Measurements from ENCODE around the gene FHL1. TPM values are rescaled to one million over a fixed set of nuclear protein-coding genes. Genes with fewer than 3 reads are reported as not detected.

FHL1 gene
- polyA plus RNA-seq, 1 of the 3 experiments (the other 2 are of a cell fraction): 57.8 TPM

DNA sequence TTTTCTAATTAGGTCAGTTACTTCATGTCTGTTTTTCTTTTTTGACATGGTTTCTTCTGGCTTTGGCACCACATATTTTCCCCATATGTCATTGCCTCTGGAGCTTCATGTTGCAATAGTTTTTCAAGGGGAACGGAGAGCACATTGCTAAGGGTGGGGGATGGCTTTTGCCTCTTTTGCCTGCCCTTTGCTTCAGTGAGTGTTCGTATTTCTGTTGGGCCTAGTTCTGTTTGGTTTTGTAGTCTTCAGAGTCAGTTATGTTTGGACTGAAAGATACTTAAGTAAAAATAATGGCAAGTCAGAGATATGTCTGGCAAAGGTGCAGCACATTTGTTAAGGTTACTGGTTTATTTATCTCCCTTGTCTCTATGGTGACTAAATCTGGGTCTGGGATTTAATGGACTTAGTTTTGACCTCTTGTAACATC lies 29.1 kb downstream of the FHL1 start:
- Histone ChIP-seq H3K9ac (peak overlapping the region; percentile 29; the same call in 1 of the 2 replicates), H3K36me3 (replicated peaks in 1 of 2; ENCODE audit: control insufficient read depth in 1 of 2, insufficient read depth in 2 of 2, low read length in 1 of 2) (peaks cover 0 to 2% of the 10 kb centered on the region in 2 experiments), H3K27me3 (ENCODE audit: insufficient read depth) (no peaks in the 10 kb centered on the region), H3K27ac (ENCODE audit: low read depth in 2 of 2, low read length in 1 of 2) (peak overlapping the region; percentile 47 to 89), H3K4me2 (peak overlapping the region; percentile 11; the same call in 1 of the 2 replicates), H3K79me2 (ENCODE audit: insufficient read depth) (no peaks in the 10 kb centered on the region), H3K9me2 (no peaks in the 10 kb centered on the region), H3K4me1 (ENCODE audit: control insufficient read depth in 1 of 2, insufficient read depth in 2 of 2, low read depth in 1 of 2, low read length in 1 of 2) (peaks cover 0 to 7% of the 10 kb centered on the region in 2 experiments; a peak in 3 of 4 replicates), H3K9me3 (no peaks in the 10 kb centered on the region), H4K20me1 (ENCODE audit: insufficient read depth) (no peaks in the 10 kb centered on the region), H2AFZ (ENCODE audit: low read depth) (peak overlapping the region; percentile 57; the same call in 1 of the 2 replicates), H3K4me3 (ENCODE audit: low read depth in 2 of 2, low read length in 1 of 2) (no peak overlapping the region), H3F3A (replicated peaks; ENCODE audit: insufficient read depth) (peaks cover 4% of the 10 kb centered on the region)
- POLR2A ChIA-PET: no interaction called here
- CTCF ChIA-PET: interaction anchor here (1.4 kb wide), 1 partner anchor 14 kb away, joined by 4 read pairs; no protein-coding TSS in a partner anchor
- TF ChIP-seq, protein P1, sequence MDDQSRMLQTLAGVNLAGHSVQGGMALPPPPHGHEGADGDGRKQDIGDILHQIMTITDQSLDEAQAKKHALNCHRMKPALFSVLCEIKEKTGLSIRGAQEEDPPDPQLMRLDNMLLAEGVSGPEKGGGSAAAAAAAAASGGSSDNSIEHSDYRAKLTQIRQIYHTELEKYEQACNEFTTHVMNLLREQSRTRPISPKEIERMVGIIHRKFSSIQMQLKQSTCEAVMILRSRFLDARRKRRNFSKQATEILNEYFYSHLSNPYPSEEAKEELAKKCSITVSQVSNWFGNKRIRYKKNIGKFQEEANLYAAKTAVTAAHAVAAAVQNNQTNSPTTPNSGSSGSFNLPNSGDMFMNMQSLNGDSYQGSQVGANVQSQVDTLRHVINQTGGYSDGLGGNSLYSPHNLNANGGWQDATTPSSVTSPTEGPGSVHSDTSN (IDR thresholded peaks at IDR 0.05): peak; percentile 61
- TF ChIP-seq SIN3A (IDR thresholded peaks at IDR 0.05; ENCODE audit: borderline replicate concordance, low read depth, low read length) (0 out of 2 replicates have a peak, but pooled peaks have one; percentile 45), TCF12 (IDR thresholded peaks at IDR 0.05) (peak; percentile 79), NFIC (IDR thresholded peaks at IDR 0.05; ENCODE audit: borderline replicate concordance) (peak; percentile 56), RAD21 (IDR thresholded peaks at IDR 0.05; ENCODE audit: low read length) (no peak), FOSL2 (IDR thresholded peaks at IDR 0.05; ENCODE audit: borderline replicate concordance, low read depth) (peak; percentile 45; the same call in 1 of the 2 replicates), EP300 (IDR thresholded peaks at IDR 0.05; ENCODE audit: borderline replicate concordance in 1 of 2, low read depth in 1 of 2, low read length in 1 of 2) (peak in 1 of 2 experiments; percentile 65; a peak in 1 of 4 replicates), NRF1 (IDR thresholded peaks at IDR 0.05; ENCODE audit: low read depth, low read length) (no peak), JUND (IDR thresholded peaks at IDR 0.05) (peak; percentile 60)
- TF ChIP-seq, protein P2, sequence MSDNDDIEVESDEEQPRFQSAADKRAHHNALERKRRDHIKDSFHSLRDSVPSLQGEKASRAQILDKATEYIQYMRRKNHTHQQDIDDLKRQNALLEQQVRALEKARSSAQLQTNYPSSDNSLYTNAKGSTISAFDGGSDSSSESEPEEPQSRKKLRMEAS (IDR thresholded peaks at IDR 0.05; ENCODE audit: low read depth): peak; percentile 46; the same call in 1 of the 2 replicates
- WGBS (ENCODE audit: low lambda C conversion rate): 14% methylated on average over 2 of the region's 2 CpGs
- DNase-seq: no peak

DNA sequence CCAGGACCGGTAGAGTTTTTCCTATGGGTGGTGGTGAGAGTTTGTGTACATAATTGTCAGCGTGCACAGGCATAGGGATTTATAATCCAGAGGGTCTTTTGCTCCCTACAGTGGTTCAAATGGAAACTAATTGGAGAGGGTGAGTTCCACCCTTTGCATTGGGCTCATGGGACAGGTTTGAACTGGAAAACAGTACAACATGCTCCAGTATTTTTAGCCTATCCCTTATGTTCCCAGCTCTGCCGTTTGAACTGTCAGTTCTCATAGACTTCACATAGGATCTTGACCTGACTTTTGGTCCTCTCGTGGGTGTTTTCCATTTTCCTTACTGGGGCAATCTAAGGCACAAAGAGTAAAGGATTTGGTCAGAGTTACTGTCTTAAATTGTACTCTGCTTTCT lies 31.8 kb downstream of the FHL1 start:
- peaks cover 4% of the 10 kb centered on the region for H3F3A ChIP-seq (replicated peaks; ENCODE audit: insufficient read depth)
- no peak overlapping the region for H3K4me2 ChIP-seq
- no peak overlapping the region for H3K4me3 ChIP-seq (ENCODE audit: low read depth in 2 of 2, low read length in 1 of 2)
- H2AFZ ChIP-seq (ENCODE audit: low read depth): no peak overlapping the region
- H3K27me3 ChIP-seq (ENCODE audit: insufficient read depth): no peaks in the 10 kb centered on the region
- 40% methylated on average over 4 of the region's 4 CpGs for WGBS (ENCODE audit: low lambda C conversion rate)
- H3K9ac ChIP-seq: no peak overlapping the region
- ChIA-PET POLR2A (no interaction called here), CTCF (no interaction called here)
- no peaks in the 10 kb centered on the region for H3K9me3 ChIP-seq
- H3K79me2 ChIP-seq (ENCODE audit: insufficient read depth): no peaks in the 10 kb centered on the region
- H4K20me1 ChIP-seq (ENCODE audit: insufficient read depth): no peaks in the 10 kb centered on the region
- peaks cover 0 to 7% of the 10 kb centered on the region in 2 experiments; a peak in 3 of 4 replicates for H3K4me1 ChIP-seq (ENCODE audit: control insufficient read depth in 1 of 2, insufficient read depth in 2 of 2, low read depth in 1 of 2, low read length in 1 of 2)
- no peaks in the 10 kb centered on the region for H3K9me2 ChIP-seq
- peaks cover 0 to 2% of the 10 kb centered on the region in 2 experiments for H3K36me3 ChIP-seq (replicated peaks in 1 of 2; ENCODE audit: control insufficient read depth in 1 of 2, insufficient read depth in 2 of 2, low read length in 1 of 2)
- no peak for DNase-seq
- TF ChIP-seq, protein P3, sequence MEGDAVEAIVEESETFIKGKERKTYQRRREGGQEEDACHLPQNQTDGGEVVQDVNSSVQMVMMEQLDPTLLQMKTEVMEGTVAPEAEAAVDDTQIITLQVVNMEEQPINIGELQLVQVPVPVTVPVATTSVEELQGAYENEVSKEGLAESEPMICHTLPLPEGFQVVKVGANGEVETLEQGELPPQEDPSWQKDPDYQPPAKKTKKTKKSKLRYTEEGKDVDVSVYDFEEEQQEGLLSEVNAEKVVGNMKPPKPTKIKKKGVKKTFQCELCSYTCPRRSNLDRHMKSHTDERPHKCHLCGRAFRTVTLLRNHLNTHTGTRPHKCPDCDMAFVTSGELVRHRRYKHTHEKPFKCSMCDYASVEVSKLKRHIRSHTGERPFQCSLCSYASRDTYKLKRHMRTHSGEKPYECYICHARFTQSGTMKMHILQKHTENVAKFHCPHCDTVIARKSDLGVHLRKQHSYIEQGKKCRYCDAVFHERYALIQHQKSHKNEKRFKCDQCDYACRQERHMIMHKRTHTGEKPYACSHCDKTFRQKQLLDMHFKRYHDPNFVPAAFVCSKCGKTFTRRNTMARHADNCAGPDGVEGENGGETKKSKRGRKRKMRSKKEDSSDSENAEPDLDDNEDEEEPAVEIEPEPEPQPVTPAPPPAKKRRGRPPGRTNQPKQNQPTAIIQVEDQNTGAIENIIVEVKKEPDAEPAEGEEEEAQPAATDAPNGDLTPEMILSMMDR (IDR thresholded peaks at IDR 0.05): no peak
- TF ChIP-seq JUND (IDR thresholded peaks at IDR 0.05): no peak
- TF ChIP-seq FOXJ3 (CRISPR knock-in tag; IDR thresholded peaks at IDR 0.05): no peak
- TF ChIP-seq, protein P4, sequence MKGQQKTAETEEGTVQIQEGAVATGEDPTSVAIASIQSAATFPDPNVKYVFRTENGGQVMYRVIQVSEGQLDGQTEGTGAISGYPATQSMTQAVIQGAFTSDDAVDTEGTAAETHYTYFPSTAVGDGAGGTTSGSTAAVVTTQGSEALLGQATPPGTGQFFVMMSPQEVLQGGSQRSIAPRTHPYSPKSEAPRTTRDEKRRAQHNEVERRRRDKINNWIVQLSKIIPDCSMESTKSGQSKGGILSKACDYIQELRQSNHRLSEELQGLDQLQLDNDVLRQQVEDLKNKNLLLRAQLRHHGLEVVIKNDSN (IDR thresholded peaks at IDR 0.05; ENCODE audit: borderline replicate concordance, low read depth): no peak
- TF ChIP-seq, protein P2 (IDR thresholded peaks at IDR 0.05; ENCODE audit: low read depth): no peak
- TF ChIP-seq, protein P1 (IDR thresholded peaks at IDR 0.05): no peak
- no peak for TF ChIP-seq RXRA (IDR thresholded peaks at IDR 0.05; ENCODE audit: borderline replicate concordance, low read depth)
- no peak for TF ChIP-seq RFX5 (IDR thresholded peaks at IDR 0.05; ENCODE audit: low read length)
- no peak for TF ChIP-seq SIN3A (IDR thresholded peaks at IDR 0.05; ENCODE audit: borderline replicate concordance, low read depth, low read length)
- TF ChIP-seq EP300 (IDR thresholded peaks at IDR 0.05; ENCODE audit: borderline replicate concordance in 1 of 2, low read depth in 1 of 2, low read length in 1 of 2): no peak
- no peak overlapping the region for H3K27ac ChIP-seq (ENCODE audit: low read depth in 2 of 2, low read length in 1 of 2)
